ENCODE results near the gene MMP7. TPM values are rescaled to one million over a fixed set of nuclear protein-coding genes. Genes with fewer than 3 reads are reported as not detected.

MMP7 gene
- total RNA-seq, 4 donors from 2014 or later, result 1.2 TPM; not detected in 3

DNA sequence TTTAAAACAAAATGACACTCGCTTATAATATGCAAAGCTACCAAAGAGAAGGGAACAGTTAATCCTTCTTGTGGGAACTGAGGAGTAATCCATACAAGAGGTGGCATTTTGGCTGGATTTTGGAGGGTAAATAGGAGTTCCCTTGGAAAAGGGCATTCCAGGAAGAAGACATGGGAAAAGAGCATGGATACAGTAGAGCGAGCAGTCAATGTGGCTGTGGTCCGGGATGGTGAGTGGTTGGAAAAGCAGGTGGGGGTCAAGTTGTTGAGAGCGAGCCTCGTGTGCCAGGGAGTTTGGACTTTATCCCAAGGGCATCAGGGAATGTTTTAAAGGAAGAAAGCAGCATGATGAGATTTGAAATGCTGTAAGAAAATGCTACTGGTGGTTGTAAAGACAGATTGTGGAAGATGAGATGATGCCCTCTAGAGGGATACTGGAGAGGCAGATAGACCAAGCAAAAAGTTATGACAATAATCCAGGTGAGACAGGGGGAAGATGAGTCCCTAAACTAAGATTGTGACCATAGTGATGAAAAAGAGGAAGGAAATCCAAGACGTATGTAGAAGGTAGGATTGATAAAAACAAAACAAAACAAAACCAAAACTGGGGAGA is 3.8 kb upstream of the MMP7 start:
- intact Hi-C loops (cut with DNase I), result no loop called here
- no peaks in the 10 kb centered on the region for H3K36me3 ChIP-seq
- H3K27ac ChIP-seq, result no peak overlapping the region
- no peak for DNase-seq
- H3K4me1 ChIP-seq, result peaks cover 0 to 13% of the 10 kb centered on the region in 2 donors
- H3K4me3 ChIP-seq (replicated peaks in 1 of 3), result no peak overlapping the region
- H3K9me3 ChIP-seq, result no peaks in the 10 kb centered on the region
- no peaks in the 10 kb centered on the region for H3K27me3 ChIP-seq
- TF ChIP-seq, protein P1, sequence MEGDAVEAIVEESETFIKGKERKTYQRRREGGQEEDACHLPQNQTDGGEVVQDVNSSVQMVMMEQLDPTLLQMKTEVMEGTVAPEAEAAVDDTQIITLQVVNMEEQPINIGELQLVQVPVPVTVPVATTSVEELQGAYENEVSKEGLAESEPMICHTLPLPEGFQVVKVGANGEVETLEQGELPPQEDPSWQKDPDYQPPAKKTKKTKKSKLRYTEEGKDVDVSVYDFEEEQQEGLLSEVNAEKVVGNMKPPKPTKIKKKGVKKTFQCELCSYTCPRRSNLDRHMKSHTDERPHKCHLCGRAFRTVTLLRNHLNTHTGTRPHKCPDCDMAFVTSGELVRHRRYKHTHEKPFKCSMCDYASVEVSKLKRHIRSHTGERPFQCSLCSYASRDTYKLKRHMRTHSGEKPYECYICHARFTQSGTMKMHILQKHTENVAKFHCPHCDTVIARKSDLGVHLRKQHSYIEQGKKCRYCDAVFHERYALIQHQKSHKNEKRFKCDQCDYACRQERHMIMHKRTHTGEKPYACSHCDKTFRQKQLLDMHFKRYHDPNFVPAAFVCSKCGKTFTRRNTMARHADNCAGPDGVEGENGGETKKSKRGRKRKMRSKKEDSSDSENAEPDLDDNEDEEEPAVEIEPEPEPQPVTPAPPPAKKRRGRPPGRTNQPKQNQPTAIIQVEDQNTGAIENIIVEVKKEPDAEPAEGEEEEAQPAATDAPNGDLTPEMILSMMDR (IDR thresholded peaks at IDR 0.05), result no peak
- no peak for TF ChIP-seq POLR2A (IDR thresholded peaks at IDR 0.05)
- 59 to 65% methylated on average over 6 of the region's 6 CpGs for WGBS, 2 donors

DNA sequence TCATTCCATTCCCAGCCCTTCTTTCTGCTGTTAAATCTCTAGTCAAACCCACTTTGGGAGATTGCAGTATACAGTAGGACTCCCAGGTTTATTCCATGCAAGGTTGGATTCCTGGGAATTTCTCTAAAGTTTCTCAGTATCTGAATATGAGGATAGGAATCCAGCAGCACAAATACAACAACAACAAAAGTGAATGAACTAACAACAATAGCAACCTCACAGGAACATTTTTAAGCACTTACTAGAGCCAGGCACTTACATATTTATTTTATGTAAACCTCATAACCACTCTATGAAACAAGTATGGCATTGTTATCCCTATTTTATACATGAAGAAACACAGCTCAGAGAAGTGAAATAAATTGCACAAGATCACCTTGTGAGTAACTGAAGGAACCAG is 1.9 kb downstream of the MMP7 start:
- intact Hi-C loops (cut with DNase I), result no loop called here
- Histone ChIP-seq H3K4me3 (replicated peaks in 1 of 3) (no peak overlapping the region), H3K27me3 (no peaks in the 10 kb centered on the region), H3K36me3 (no peaks in the 10 kb centered on the region), H3K9me3 (no peaks in the 10 kb centered on the region), H3K4me1 (no peaks in the 10 kb centered on the region), H3K27ac (no peak overlapping the region)
- no peak for DNase-seq
- no peak for TF ChIP-seq POLR2A (IDR thresholded peaks at IDR 0.05)
- TF ChIP-seq, protein P1 (IDR thresholded peaks at IDR 0.05), result no peak

DNA sequence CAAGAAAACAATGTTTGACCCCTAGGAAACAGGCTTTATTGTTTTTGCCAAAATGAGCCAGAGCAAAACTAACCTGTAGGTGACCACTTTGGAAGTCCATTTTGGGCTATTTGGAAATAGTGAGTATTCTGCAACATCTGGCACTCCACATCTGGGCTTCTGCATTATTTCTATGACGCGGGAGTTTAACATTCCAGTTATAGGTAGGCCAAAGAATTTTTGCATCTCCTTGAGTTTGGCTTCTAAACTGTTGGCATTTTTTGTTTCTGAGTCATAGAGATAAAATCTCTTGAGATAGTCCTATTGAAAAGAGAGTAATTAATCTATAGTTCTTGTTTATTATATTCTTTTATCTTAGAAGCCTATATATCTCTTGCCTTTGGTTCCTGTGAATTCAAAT is 2.9 kb downstream of the MMP7 start:
- 64 to 93% methylated on average over 2 of the region's 2 CpGs for WGBS, 2 donors

DNA sequence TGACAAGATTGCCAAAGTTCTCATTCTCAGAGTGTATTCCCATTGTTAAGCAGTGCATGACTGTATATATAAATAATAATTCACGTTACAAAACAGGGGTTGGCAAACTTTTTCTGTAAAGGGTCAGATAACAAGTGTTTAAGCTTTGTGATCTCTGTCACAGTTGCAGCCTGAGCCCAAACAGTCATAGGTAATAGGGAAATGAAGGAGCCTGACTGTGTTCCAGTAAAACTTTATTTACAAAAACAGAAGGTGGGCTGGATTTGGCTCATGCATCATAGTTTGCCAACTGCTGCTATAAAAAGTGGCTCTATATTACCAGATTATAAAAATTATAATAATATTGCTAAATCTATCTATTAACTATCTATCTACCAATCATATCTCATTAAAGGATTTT is 3.5 kb downstream of the MMP7 start:
- WGBS, 2 donors, result 92% methylated on average over 1 of the region's 1 CpG

More for the DNA sequence above, 2.9 kb downstream of the MMP7 start:
- Histone ChIP-seq H3K27me3 (no peaks in the 10 kb centered on the region), H3K4me3 (replicated peaks in 1 of 3) (no peak overlapping the region), H3K27ac (no peak overlapping the region), H3K36me3 (no peaks in the 10 kb centered on the region), H3K4me1 (no peaks in the 10 kb centered on the region), H3K9me3 (no peaks in the 10 kb centered on the region)
- no peak for TF ChIP-seq POLR2A (IDR thresholded peaks at IDR 0.05)
- TF ChIP-seq, protein P1 (IDR thresholded peaks at IDR 0.05), result no peak
- intact Hi-C loops (cut with DNase I), result no loop called here
- DNase-seq, result no peak

DNA sequence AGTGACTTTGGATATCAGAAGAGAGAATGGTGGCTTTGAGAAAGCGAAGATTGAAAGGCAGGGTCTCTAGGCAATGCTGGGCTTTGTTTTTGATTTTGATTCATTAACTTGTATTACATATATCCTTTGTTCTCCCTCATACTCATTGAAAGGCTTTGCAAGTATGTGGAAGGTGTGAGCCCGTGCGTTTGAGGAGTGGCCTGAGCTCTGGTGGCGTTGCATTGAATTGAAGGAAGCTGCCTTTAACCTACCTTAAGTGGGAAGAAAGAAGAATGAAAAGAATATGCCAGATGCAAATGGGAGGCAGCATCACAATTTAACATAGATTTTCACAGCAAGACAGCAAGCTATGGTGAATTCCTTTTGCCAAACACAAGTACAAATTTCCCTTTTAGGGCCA is 6.7 kb downstream of the MMP7 start:
- intact Hi-C loops (cut with DNase I), result no loop called here
- Histone ChIP-seq H3K36me3 (no peaks in the 10 kb centered on the region), H3K9me3 (no peaks in the 10 kb centered on the region), H3K4me1 (no peaks in the 10 kb centered on the region), H3K4me3 (replicated peaks in 1 of 3) (no peak overlapping the region), H3K27ac (no peak overlapping the region), H3K27me3 (no peaks in the 10 kb centered on the region)
- TF ChIP-seq POLR2A (IDR thresholded peaks at IDR 0.05), result no peak
- TF ChIP-seq, protein P1 (IDR thresholded peaks at IDR 0.05), result no peak
- WGBS, 2 donors, result 89 to 92% methylated on average over 4 of the region's 4 CpGs
- no peak for DNase-seq

More for the DNA sequence above, 3.5 kb downstream of the MMP7 start:
- TF ChIP-seq POLR2A (IDR thresholded peaks at IDR 0.05), result no peak
- TF ChIP-seq, protein P1 (IDR thresholded peaks at IDR 0.05), result no peak
- H3K4me1 ChIP-seq, result no peaks in the 10 kb centered on the region
- H3K9me3 ChIP-seq, result no peaks in the 10 kb centered on the region
- H3K27me3 ChIP-seq, result no peaks in the 10 kb centered on the region
- intact Hi-C loops (cut with DNase I), result no loop called here
- no peak for DNase-seq
- H3K36me3 ChIP-seq, result no peaks in the 10 kb centered on the region
- no peak overlapping the region for H3K27ac ChIP-seq
- no peak overlapping the region for H3K4me3 ChIP-seq (replicated peaks in 1 of 3)

Data from thyroid gland (tissue), 4 donors.